ENCODE data around the gene ADAMTS4.

ADAMTS4 gene

DNA sequence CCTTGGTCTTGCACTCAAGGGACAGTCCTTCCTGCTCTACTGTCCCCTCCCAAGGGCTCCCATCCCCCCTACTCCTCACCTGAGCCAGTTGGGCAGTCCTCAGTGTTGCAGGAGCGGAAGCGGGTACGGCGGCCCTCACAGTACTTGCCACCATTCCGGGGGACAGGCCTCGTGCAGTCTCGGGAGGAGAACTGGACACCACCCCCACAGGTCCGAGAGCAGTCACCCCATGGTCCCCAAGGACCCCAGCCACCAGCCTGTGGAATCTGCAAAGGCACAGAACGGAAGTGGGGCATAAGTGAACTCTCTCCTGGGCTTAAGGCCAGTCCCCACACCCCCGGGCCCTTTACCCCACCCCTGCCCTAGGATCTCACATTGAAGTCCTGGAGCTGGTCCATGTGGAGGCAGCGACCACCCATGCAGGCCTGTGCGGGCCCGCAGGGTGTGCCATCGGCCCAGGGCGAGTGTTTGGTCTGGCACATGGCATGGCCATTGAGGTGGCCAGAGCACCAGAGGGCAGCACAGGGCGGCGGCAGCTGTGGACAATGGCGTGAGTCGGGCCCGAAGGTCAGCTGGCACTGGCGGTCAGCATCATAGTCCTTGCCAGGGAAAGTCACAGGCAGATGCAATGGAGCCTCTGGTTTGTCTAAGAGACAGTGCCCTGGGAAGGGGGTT, 5.2 kb downstream of the ADAMTS4 start:
- no peak for DNase-seq

DNA sequence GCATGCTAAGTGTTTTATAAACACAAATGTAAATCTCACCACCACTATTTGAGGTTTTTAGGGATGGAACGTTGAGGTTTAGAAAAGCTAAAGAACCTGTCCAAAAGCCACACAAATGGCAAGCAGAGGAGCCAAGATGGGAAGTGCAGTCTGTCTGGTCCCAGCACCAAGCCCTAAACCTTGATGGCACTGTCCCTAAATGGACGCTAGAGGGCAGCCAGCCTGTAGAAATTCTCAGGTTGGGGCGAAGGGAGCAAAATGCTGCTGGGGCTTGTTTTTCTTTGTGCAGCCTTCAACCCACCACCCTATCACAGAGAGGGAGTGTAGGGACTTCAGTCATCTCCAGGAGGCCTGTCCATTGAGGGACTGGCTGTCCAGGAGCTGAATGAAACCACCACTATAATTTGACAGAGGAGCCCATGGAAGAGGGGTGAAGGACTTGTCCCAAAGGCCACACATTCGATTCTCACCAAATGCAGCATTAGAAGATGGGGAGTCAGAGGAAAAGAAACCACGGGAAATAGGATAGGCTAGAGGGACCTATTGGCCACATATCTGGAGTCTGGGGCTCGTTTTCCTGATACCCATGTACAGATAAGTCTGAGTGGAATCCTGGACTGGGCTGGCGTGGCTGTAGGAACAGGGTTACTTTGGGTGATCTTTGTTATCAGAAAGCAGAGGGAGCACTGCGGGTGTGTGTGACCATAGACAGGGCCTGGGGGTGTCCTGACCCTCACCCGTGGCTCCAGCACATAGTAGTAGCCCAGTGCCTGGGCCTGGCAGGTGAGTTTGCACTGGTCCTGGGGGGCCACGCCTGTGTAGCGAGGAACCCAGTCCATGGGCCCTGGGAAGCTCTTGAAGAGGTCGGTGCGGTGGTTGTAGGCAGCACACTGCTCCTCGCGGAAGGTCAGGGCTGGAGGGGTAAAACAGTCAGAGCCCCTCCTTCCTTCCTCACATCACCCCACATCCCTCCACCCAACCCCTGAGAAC, 6.1 kb downstream of the ADAMTS4 start:
- peak; percentile 61 for DNase-seq

DNA sequence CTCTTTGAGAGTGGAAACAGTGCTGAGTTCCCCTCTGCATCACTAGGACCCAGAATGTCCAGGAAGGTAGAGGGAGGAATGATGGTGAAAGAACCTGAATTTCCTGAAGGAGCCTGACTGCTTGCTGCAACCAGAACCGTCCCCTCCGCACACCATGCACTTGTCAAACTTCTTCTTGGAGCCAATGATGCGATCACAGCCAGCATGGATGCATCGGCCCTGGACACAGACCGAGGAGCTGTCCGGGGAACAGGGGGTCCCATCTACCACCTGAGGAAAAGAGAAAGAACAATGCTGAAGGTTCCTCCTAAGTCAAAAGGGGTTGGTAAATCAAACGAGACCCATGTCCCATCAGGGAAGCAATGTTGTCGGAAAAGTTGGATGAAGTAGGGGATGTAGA, 6.9 kb downstream of the ADAMTS4 start:
- no peak for DNase-seq

DNA sequence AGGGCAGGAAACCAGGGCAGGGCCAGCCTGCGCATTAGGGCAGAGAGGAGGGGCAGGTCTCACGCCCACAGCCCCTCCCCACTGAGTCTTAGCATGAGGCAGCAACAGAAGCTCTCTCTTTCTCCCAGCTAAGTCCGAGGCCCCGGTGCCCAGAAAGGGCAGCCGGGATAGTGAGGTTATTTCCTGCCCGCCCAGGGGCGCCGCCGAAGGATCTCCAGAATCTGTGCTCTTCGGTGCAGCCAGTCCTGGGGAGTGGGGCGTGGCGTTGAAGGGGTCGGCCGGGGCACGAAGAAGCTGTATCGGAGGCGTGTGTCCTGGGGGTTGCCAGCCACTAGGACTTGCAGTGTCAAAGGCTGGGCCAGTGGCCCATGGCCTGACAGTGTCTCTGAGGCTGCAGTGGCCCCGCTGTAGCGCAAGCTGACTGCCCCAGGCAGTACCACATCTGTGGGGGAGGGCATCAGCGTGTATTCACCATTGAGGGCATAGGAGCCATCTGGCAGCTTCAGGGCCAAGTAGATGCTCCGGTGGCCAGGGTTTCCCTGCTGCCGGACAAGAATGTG, 7.8 kb downstream of the ADAMTS4 start:
- no peak for DNase-seq

DNA sequence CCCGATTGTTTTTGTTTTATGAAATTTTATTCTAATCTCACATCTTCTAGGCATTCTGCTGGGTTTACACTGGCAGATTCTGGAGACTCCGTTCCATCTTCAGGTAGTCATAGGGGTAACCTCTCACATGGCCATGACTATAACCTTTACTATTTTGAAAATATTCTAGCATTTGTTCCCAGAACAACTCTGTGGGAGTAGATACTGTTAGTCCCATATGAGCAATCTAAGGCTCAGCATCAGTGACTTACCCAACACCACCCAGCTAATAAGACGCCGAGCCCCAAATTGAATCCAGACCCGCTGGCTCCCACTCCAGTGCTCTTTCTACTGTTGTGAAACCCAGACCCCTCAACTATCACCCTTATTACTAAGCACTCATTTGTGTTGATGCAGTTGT, 9.8 kb downstream of the ADAMTS4 start:
- no peak for DNase-seq

GRCh38 chr1:161188381-161188780, 10.5 kb downstream of the ADAMTS4 start:
- DNase-seq, result no peak

DNA sequence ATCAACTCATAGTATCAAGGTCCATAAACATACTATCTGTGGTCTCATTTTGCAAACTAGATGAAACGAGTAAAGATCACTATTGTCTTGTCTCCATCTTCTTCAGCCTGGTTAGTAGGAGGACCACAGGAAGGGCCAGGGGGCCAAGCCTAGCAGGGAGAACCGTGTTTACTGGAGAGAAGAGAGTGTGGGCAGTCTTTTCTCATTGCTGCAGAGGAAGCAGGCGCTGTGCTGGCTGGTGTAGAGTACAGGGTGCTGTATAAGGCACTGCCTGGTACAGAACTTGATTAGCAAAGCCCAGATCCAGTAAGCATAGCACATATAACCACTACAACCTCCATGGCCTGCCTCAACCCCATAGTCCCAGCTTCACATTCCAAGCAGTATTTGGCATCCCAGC, 11.5 kb downstream of the ADAMTS4 start:
- no peak for DNase-seq

DNA sequence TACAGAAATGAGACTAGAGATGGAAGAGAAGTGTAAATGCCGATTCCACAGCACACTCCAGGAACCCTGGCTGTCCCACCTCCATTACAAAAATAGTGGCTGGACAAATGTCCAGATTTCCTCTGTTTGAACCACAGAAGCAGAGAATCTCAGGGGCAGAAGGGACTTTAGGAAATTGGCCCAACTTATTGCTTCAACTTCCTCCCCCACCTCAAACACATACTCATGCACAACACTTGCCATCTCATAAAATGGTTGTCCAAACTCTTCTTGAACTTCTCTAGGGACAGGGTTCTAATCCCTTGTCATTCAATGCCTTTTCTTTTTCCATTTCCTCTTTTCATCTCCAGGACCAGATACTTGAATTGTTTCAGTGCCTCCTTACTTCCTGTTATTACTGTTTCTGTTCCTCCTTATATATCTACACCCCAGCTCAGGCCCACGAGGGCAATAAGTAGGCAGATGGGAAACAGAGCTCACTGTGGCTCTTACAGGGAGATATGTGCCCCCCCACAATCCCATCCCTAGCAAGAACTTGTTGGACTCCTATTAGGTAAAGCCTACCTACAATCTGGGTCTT, 13.0 kb downstream of the ADAMTS4 start:
- DNase-seq, result no peak

- peak; percentile 69 for DNase-seq
These were observed 13.6 kb downstream of the ADAMTS4 start for GRCh38 chr1:161185282-161185682.

DNA sequence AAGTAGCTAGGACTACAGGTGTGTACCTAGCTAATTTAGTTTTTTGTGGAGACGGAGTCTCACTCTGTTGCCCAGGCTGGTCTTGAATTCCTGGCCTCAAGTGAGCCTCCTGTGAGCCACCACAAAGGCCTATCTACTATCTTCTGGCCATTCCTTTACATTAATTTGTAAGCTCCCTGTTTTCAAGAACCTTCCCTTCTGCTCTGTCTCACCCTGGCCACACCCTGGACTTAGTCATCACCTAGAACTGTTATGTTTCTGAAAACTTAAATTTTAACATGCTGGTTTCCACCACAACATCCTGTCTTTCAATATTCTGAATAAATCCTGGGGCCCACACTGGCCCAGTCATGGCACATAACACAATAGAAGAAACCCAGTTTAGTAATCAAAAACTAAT, 16.6 kb downstream of the ADAMTS4 start:
- DNase-seq, result peak; percentile 41

GRCh38 chr1:161180639-161181038, 18.2 kb downstream of the ADAMTS4 start:
- no peak for DNase-seq

- no peak for DNase-seq
These were observed 19.2 kb downstream of the ADAMTS4 start for GRCh38 chr1:161179698-161180097.

DNA sequence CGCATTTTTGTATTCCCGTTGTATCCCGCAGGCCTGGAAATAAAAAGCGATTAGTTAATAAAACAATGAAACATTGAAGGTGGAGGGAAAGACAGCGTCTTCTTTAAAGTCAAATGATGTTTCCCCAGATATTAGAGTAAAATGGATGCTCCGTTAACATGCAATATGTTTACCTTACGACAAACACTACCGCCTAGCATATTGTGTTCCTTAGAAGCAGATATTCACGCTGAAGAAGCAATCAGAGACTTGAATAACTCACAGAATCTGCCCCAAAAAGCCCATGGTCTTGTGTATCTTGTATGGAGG, 21.0 kb downstream of the ADAMTS4 start:
- DNase-seq, result no peak

DNA sequence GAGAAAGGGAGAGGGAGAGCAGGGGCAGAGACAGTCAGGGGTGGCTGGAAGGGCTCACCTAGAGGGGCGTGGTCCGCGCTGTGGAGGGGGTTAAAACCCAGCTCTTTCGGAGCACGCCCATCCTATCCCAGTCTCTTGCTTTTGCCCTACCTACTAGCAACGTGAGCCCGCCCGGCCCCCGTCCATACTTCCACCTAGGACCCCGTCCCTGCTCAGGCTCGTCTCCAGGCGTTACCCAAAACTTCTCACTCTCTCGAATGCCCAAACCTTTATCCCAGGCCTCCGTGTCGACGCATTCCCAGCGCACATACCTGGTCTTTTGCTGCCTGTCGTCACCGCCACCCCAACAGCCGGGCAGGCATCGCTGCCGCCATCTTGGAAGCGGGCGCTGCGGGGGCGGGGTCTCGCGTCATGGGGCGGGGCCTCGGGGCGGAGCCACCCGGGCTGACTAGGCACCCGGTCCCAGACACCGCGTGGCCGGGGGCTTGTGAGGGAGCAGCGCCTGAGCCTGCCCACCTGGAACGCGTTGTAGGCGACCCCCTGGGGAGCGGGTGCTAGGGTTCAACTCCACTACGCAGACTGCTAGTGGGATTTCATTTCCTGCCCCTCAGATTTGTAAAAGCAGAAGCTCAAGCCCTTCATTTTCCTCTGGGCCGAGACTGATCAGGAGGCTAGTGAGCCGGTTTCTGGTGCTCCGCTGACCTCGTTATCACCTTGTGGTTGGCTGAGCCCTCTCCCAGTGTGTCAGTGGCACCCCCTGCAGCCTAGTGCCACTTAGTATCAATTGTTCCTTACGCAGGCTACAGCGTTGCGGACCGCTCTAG, 21.5 kb downstream of the ADAMTS4 start, which contains the start of gene B4GALT3:
Gene B4GALT3, minus strand, starts transcription at position 396 of the 824 bp plus-strand sequence. CDS start 1,447 bp downstream, outside the sequence.
- peak; percentile 88 for DNase-seq

- no peak for DNase-seq
These were observed 22.3 kb downstream of the ADAMTS4 start for GRCh38 chr1:161176468-161177111.

GRCh38 chr1:161175771-161176453, 22.9 kb downstream of the ADAMTS4 start:
- no peak for DNase-seq

DNA sequence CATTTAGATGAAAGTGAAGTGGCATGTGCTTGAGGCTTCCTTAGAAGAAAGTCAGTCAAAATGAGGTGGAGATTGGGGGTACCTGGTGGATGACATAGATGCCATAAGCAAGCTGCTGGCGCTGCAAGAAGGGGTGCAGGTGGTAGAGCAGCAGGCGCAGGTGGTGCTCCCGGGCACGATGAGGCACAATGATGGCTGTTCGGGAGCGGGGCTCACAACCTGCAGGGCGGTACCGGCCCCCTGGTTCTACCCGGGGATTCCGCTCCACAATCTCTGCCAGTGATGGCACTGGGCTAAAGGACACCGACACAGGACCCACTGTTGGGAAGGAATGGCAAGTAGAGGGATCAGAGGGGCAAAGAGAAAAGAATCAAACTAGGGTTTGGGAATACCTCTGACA, 23.9 kb downstream of the ADAMTS4 start:
- DNase-seq, result no peak

DNA sequence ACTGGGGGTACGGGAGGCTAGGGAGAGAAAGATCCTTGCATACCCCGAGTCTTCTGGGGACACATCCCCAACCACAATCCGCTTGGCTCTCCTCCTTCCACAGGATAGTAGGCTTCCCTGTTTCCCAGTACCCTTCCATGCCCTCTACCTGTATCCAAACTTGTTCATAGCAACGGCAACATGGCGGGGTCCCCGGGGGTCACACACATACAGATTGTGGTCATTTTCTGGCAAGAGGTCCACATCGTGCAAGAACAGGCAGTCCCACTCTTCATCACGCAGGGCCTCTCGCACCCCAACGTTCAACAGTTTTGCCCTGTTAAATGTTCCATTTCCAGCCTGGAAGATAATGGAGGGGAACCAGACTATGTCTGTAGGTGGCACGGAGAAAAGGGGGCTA, 25.1 kb downstream of the ADAMTS4 start:
- DNase-seq, result no peak

DNA sequence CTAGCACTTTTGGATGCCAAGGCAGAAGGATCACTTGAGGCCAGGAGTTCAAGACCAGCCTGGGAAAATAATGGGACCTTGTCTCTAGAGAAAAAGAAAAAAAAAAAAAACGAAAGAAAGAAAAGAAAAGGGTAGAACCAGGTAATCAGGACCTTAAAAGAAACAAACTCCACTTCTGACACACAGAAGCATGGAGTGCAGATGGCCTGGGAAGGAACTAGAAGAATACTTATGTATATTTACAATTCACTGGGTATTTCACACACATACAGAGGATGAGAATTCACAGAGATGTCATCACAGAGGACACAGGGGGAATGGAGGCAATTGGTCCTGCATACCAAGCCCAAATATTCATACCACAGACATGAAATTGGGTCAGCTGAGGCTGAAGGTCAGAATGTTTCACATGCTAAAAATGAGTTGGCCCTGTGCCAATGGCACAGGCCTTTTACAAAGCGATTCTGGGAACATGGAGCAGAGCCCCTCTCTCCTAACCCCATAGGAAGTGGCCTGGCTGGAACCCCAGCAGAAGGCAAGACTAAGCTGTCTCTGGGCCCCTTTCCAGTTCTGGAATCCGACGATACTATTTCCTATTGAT, 26.0 kb downstream of the ADAMTS4 start:
- DNase-seq, result no peak

GRCh38 chr1:161172349-161172748, 26.5 kb downstream of the ADAMTS4 start:
- no peak for DNase-seq

DNA sequence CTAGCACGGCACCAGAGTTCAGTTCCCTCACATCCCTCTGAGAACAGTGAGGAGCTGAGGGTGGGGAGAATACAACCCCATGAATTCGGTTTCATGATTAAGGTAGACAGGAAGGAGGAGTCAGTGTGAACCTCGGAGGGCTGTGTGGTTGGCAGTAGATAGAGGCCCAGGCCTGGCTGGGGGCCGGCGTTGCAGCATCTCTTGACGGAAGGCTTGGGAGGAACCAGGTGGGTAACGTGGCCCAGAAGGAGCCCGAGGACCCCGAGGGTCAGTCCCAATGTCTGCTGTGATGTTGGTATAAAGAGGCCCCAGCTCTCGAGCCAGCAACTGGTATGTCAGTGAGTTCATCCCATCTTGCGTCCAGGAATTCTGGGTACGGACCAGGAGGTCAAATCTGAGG, 27.2 kb downstream of the ADAMTS4 start:
- DNase-seq, result no peak

All from effector CD4-positive, alpha-beta T cell (primary cell).